B cell (primary cell): ENCODE results near the gene CXCR6.

Experiments
- CTCF ChIP-seq: fragments of 200-600 bp; IDR thresholded peaks from one replicate; pipeline ENCODE4 v1.8.0; 2022; ENCODE audit warnings: antibody characterized with exemption, mild to moderate bottlenecking
- EZH2 ChIP-seq: IDR thresholded peaks from 2 replicates; pipeline ENCODE4 v1.6.1; 2012; ENCODE audit warnings: borderline replicate concordance, low read depth, mild to moderate bottlenecking, moderate library complexity, low read length; ENCODE audit not compliant: insufficient read depth, poor library complexity, severe bottlenecking

- TF ChIP-seq CTCF (no peak), EZH2 (no peak)
Measured at GRCh38 chr3:45946875-45947274, 3.6 kb downstream of the CXCR6 start.
